GM15510 (cell line): ENCODE results near the gene YES1.

Source experiments
- POLR2A ChIP-seq: IDR thresholded peaks from 3 replicates; pipeline ENCODE4 v1.6.1; 2011; ENCODE audit warnings: borderline replicate concordance; ENCODE audit not compliant: insufficient read length; ENCODE audit errors: extremely low read depth

YES1 gene

DNA sequence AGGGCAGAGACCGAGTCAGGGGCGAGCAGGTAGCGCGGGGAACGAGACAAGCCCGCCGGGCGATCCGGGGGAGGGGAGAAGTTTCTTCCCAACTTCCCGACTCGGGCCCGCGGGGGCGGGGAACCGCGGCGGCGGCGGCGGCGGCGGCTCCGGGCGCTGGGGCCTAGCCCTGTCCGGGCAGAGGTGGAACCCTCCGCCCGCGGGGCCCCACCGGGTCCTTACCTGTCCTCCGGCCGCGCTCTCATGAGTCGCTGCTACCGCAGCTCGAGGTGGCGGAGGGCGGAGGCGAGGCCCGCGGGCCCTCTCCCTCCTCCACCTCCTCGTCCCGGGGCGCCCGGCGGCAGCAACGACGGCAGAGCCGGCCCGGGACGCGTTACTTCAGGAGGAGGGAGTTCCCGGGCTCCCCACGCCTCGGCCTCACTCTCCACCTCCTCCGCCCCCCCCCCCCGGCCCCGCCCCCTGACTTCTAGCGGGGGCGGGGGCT lies at the start of gene YES1:
YES1 (minus strand) TSS at position 351 of the 484 bp plus-strand sequence. CDS start 55,415 bp downstream, outside the sequence.
- peak; percentile 61 for TF ChIP-seq POLR2A

DNA sequence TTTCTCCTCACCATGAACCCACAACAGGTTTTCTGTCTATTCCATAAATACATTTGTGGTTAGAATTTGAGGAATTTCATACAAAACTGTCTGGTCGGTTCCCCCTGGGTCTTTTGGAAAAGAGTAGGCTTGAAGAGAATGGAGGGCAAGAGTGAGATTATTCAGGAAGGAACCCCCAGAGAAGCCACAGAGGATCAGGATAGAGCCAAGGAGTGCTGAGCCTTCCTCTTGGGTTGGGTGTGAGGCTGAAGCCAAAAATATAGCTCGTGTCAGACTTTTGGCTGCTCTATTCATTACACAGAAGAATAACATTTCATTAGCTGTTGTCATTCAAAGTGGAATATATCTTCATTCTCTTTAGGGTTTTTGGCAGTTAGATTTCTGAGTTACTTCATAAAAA lies 45.9 kb upstream of the YES1 start:
- TF ChIP-seq POLR2A: no peak

DNA sequence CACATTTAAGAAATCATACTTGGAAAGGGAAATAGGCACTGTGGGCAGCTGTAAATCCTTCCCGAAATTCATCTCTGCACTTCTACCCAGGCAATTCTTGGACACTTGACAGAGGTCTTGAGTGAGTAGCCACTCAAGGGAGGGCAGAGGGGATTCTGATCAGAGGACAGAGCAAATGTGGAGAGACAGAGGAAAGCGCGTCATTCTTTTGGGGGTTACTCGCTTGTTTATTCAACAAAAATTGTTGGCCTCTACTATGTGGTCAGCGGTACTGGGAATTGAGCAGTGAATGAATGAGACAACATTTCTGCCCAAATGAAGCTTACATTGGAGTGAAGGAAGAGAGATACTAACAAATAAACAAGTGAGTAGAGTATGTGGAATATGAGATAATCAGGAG lies 41.4 kb upstream of the YES1 start:
- TF ChIP-seq POLR2A: no peak

DNA sequence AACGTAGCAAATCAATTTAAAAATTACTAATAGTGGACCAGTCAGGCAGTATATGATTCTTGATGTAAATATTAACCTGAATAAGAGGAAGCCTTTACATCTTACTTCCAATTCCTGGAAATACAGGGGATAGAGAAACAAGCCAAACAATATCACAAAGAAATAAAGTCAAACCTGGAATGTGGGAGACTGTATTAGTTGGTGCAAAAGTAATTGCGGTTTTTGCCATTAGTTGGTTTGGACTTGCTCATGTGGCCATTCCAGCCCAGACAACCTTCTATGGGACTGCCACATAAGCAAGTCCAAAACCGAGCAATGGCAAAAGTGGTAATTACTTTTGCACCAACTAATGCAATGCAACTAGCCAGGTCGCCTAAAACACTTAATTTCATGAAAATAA lies 38.9 kb upstream of the YES1 start:
- no peak for TF ChIP-seq POLR2A

DNA sequence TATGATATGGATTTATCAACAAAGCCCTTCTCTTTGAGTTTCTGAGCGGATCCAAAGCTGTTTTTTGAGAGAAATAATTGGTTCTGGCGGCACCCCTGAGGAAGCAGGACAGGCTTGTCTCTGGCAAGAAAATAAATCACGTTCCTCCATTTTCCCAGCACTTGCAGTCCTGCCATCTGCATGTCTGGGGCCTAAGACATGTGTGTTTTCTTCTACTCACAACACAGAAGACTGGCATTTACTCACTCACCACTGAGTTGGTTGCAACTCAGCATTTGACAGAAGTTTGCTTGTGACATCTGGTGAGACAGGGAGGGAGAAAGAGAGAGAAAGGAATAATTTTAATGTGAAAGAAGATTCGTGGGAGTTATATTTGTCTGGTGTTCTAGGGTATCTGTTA lies 37.0 kb upstream of the YES1 start:
- no peak for TF ChIP-seq POLR2A

DNA sequence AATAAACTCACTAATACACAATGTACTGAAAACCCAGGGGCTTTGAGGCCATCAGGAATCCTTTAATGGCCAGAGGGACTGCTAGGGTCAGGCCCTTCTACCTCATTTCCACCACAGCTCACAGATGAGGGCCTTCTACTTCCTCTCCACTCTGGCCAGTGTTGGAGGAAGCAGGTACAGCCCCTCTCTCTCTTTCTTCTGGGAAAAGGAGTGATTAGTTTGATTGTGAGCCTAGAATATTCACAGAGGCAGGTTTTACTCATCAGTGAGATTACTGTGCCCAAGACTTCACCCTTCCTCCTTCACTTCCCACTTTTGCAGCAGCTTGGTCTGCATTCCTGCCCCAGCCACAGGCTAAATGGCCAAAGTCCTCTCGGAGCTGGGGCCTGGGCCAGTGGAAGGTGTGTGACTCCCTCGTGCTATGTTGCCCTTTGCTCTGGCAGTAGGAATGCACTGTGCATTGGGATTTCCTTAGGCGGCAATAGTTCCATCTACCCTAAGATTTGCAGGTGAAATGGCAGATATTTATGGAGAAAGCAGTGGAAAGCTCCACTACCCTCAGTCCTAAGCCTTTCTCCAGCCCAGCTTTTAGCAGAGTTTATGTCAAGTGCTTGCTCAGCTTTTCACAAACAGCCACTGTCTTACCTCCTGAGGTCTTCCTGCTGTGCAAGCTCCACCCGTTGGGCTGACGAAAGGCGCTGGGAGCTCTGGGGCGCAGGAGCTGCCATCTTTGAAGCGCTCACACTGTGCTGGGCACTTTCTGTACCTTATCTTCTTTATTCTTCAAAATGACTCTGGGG lies 36.2 kb upstream of the YES1 start:
- no peak for TF ChIP-seq POLR2A

DNA sequence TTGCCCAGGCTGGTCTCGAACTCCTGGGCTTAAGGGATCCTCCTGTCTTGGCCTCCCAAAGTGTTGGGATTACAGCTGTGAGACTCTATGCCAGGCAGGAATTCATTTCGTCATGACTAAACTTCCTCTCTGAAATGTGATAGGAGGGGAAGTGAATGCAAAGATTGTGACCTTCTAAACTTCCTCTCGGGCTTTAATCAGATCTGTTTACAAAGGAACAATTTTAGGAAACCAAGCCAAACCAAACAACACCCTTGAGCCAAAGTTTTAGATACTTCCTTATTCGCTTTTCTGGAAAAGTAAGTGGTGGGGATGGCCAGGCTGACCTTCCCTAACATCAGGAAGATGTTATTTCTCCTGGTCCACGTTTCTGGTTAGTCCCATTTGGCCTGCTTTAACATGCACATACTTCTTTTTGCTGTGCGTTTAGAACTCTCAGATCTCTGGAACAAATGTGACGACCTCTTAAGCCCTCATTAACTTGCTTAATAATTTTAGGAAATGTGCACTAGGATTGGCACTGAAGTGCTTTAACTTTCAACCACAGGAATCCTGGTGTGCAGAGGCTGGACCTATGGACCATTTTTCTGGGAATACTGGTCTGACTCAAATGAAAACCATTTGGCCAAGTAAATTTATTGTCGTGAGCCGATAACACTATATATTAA lies 33.2 kb upstream of the YES1 start:
- TF ChIP-seq POLR2A: no peak

DNA sequence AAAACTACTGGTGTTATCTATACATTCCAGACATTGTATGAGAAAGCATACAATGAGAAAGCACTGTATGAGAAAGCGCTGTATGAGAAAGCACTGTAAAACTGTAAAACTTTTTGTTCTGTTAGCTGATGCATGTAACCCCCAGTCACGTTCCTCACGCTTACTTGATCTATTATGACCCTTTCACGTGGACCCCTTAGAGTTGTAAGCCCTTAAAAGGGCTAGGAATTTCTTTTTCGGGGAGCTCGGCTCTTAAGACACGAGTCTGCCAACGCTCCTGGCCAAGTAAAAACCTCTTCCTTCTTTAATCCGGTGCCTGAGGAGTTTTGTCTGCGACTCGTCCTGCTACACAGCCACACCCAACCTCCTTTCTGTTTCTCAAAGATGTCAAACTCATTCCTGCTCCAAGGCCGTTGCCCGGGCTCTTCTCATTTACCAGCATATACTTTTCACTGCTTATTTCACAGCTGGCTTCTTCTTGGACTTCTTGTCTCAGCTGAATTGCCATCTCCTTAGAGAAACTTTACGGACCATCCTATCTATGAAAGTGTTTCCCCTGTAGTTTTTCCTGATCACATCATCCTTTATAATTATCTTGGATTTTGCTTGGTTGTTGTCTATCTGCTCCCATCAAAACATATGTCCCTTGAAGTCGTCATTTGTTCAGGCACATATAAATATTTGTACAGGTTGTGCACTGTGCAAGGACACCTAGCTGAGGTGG lies 29.8 kb upstream of the YES1 start:
- no peak for TF ChIP-seq POLR2A

DNA sequence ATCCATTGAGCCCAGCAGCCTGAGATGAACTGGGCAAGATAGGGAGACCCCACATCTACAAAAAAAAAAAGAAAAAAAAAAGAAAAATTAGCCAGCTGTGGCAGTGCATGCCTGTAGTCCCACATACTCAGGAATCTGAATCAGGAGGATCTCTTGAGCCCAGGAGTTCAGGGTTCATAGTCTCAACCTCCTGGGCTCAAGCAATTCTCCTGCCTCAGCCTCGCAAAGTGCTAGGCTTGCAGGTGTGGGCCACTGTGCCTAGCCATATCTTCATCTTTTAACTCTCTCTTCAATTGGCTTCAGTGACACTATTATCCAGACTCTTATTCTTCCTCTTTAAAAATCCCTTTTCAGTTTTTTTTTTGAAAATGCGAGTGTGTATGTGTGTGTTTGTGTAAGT lies 28.5 kb upstream of the YES1 start:
- TF ChIP-seq POLR2A: no peak

DNA sequence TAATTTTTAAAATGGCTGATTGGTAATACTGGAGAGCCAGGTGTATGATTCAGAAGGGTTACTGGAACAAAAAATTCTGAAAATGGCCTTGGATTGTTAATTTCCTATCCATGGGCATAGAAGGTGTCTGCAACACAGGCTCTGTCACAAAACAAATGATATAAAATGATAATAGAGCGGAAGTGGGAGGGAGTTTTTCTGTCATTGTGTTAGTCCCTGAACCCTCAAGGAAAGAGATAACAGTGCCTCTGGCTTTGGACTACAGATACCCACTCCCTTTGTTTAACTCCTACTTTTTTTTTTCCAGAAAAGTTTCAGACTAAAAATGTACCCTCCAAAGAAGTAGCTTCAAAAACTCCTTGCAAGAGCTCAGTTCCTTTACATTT lies 28.0 kb upstream of the YES1 start:
- no peak for TF ChIP-seq POLR2A

DNA sequence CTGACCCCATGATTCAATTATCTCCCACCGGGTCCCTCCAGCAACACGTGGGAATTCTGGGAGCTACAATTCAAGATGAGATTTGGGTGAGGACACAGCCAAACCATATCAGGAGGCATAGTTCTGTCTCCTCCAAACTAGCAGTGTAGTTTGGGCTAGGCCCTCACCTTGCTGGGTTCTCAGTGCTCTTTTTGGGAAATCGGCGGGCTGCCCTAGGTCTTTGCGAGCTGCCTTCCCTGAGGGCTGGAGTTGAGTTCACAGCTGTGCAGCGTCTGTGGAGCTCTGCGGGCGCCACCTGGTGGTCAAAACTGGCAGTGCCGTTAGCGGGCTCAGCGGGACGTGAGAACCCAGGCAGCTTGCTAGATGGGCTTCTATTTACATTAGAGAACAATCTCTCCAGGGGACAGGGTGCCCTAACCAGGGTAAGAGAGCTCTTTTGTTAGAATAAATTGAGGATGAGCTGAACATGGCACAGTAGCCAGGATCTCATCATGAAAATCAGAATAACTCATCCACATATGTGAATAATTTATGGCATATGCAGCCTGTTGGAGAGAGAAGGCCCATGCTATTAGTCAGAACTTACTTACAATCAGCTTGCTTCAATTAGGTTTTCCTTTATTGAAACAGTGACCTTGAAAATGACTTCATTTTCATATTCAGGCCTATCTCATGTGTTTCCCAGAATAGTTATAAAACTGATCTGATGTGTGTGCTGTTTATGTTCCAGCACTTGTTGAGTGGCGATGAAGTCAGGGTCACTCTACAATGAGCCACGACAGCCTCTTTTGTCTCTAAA lies 27.4 kb upstream of the YES1 start:
- TF ChIP-seq POLR2A: no peak

DNA sequence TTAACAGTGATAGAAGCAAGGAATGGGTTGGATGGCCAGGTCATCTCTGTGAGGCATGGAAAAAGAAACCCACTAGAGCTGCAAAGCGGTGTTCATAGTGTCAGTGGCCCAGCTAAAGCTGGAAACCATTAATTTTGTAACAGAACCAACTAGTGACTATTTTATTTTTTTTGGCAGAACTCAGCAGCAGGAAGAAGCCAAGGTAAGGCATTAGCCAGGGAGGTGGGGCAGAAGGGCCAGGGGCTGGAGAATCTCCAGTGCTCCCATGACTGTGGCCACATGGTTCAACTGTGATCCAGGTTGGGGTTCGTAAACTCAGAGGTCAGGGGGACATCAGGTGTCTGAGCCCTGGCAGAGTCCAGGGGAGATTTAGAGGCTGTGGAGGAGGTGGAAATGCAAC lies 25.9 kb upstream of the YES1 start:
- TF ChIP-seq POLR2A: no peak

DNA sequence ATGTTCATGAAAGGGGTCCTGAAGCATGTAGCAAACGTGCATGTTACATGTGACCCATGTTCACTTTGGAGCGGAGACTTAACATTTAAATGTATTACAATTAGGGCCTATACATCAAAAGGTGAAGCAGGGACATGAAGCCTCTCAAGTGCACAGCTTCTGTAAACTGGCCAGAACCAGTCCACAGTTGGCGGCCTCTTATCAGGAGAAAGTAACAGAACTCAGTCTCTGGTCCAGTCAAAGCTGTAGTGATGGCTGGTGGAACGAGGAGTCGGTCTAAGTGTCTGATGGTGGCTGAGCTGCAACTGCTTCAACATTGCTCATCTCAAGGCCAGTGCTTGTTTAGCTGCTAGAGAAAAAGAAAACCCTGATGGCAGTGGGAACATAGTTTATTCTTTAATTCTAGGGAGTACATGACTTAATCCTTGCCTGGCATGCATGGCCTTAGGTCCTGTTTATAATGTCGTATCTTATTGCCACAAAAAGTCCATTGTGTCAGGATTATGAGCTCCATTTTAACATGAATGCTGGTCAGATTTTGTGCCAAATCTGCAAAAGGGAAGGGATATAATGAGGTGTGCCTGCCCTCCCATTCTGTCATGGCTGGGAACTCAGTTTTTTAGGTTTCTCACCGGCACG lies 22.2 kb upstream of the YES1 start:
- no peak for TF ChIP-seq POLR2A

DNA sequence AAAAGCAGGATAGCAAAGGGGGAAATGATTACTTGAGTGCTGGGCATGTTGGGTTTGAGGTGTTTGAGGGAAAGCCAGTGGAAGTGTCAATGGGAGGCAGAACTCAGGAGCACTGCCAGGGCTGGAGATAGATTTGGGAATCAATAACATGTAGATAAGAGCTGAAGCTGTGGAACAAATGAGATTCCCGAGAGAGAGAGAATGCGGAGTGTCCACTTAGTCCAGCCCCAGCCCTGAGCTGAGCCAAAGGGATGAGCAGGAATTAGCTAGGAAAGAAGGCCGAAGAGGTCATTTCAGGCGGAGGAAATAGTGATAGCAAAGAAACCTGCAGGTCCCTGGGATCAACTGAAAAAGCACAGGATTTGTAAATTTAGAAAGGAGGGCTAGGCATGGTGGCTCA lies 21.2 kb upstream of the YES1 start:
- no peak for TF ChIP-seq POLR2A
